ENCODE results near the gene PTPRR. TPM values are rescaled to one million over a fixed set of nuclear protein-coding genes. Genes with fewer than 3 reads are reported as not detected.

Gene PTPRR
- total RNA-seq, 2 experiments from 2014 or later: not detected

- H3K27ac Mint-ChIP-seq: no peak overlapping the region
- DNase-seq: no peak
- H3K9me3 Mint-ChIP-seq (ENCODE audit: low read depth): peaks cover 2% of the 10 kb centered on the region
- no peaks in the 10 kb centered on the region for H3K36me3 Mint-ChIP-seq
- H3K4me1 Mint-ChIP-seq: no peaks in the 10 kb centered on the region
- no peaks in the 10 kb centered on the region for H3K27me3 Mint-ChIP-seq
- CTCF ChIA-PET: no interaction called here
- no peak for ATAC-seq
- no peak overlapping the region for H3K4me3 Mint-ChIP-seq
Observed at GRCh38 chr12:70843363-70843762, 77.2 kb downstream of the PTPRR start.

- CTCF ChIA-PET: no interaction called here
- no peak overlapping the region for H3K27ac Mint-ChIP-seq
- no peaks in the 10 kb centered on the region for H3K4me1 Mint-ChIP-seq
Observed at GRCh38 chr12:70842942-70843341, 77.6 kb downstream of the PTPRR start.

GRCh38 chr12:70842136-70842535, 78.4 kb downstream of the PTPRR start:
- ATAC-seq: no peak
- H3K27me3 Mint-ChIP-seq: no peaks in the 10 kb centered on the region
- H3K4me3 Mint-ChIP-seq: no peak overlapping the region
- no peak overlapping the region for H3K27ac Mint-ChIP-seq
- no peak for DNase-seq
- peaks cover 2% of the 10 kb centered on the region for H3K9me3 Mint-ChIP-seq (ENCODE audit: low read depth)
- CTCF ChIA-PET: no interaction called here
- H3K36me3 Mint-ChIP-seq: no peaks in the 10 kb centered on the region
- H3K4me1 Mint-ChIP-seq: no peaks in the 10 kb centered on the region

More at GRCh38 chr12:70842942-70843341, 77.6 kb downstream of the PTPRR start:
- Mint-ChIP-seq H3K9me3 (ENCODE audit: low read depth) (peaks cover 2% of the 10 kb centered on the region), H3K36me3 (no peaks in the 10 kb centered on the region), H3K27me3 (no peaks in the 10 kb centered on the region), H3K4me3 (no peak overlapping the region)
- DNase-seq: no peak
- no peak for ATAC-seq

GRCh38 chr12:70840656-70841350, 79.7 kb downstream of the PTPRR start:
- no peak overlapping the region for H3K4me3 Mint-ChIP-seq
- no peak overlapping the region for H3K27ac Mint-ChIP-seq
- no peaks in the 10 kb centered on the region for H3K4me1 Mint-ChIP-seq
- DNase-seq (no peak), ATAC-seq (no peak)
- CTCF ChIA-PET: no interaction called here
- H3K9me3 Mint-ChIP-seq (ENCODE audit: low read depth): peaks cover 2% of the 10 kb centered on the region
- H3K36me3 Mint-ChIP-seq: no peaks in the 10 kb centered on the region
- no peaks in the 10 kb centered on the region for H3K27me3 Mint-ChIP-seq

- CTCF ChIA-PET: no interaction called here
- Mint-ChIP-seq H3K9me3 (ENCODE audit: low read depth) (peaks cover 2% of the 10 kb centered on the region), H3K4me3 (no peak overlapping the region), H3K4me1 (no peaks in the 10 kb centered on the region), H3K36me3 (no peaks in the 10 kb centered on the region), H3K27ac (no peak overlapping the region), H3K27me3 (no peaks in the 10 kb centered on the region)
- no peak for DNase-seq
- no peak for ATAC-seq
Observed at GRCh38 chr12:70839544-70839943, 81.0 kb downstream of the PTPRR start.

- no peaks in the 10 kb centered on the region for H3K27me3 Mint-ChIP-seq
- no peak overlapping the region for H3K4me3 Mint-ChIP-seq
- H3K9me3 Mint-ChIP-seq (ENCODE audit: low read depth): peaks cover 2% of the 10 kb centered on the region
- no peaks in the 10 kb centered on the region for H3K4me1 Mint-ChIP-seq
- DNase-seq (no peak), ATAC-seq (no peak)
- H3K27ac Mint-ChIP-seq: no peak overlapping the region
- CTCF ChIA-PET: no interaction called here
- no peaks in the 10 kb centered on the region for H3K36me3 Mint-ChIP-seq
Observed at GRCh38 chr12:70838127-70838526, 82.4 kb downstream of the PTPRR start.

- ATAC-seq (no peak), DNase-seq (no peak)
- Mint-ChIP-seq H3K4me3 (no peak overlapping the region), H3K27ac (no peak overlapping the region), H3K9me3 (ENCODE audit: low read depth) (no peaks in the 10 kb centered on the region), H3K36me3 (no peaks in the 10 kb centered on the region), H3K27me3 (no peaks in the 10 kb centered on the region), H3K4me1 (no peaks in the 10 kb centered on the region)
- CTCF ChIA-PET: no interaction called here
Observed at GRCh38 chr12:70837026-70837425, 83.5 kb downstream of the PTPRR start.

- no peaks in the 10 kb centered on the region for H3K9me3 Mint-ChIP-seq (ENCODE audit: low read depth)
- H3K4me1 Mint-ChIP-seq: no peaks in the 10 kb centered on the region
- H3K27me3 Mint-ChIP-seq: no peaks in the 10 kb centered on the region
- no peak for DNase-seq
- H3K36me3 Mint-ChIP-seq: no peaks in the 10 kb centered on the region
- CTCF ChIA-PET: no interaction called here
- H3K27ac Mint-ChIP-seq: no peak overlapping the region
- no peak overlapping the region for H3K4me3 Mint-ChIP-seq
- ATAC-seq: no peak
Observed at GRCh38 chr12:70835948-70836347, 84.6 kb downstream of the PTPRR start.

- Mint-ChIP-seq H3K27me3 (no peaks in the 10 kb centered on the region), H3K36me3 (no peaks in the 10 kb centered on the region), H3K9me3 (ENCODE audit: low read depth) (no peaks in the 10 kb centered on the region), H3K4me1 (no peaks in the 10 kb centered on the region), H3K27ac (no peak overlapping the region), H3K4me3 (no peak overlapping the region)
- ATAC-seq (no peak), DNase-seq (no peak)
- CTCF ChIA-PET: no interaction called here
Observed at GRCh38 chr12:70831543-70831942, 89.0 kb downstream of the PTPRR start.

GRCh38 chr12:70830221-70831061, 90.1 kb downstream of the PTPRR start:
- Mint-ChIP-seq H3K4me3 (no peak overlapping the region), H3K27ac (no peak overlapping the region), H3K27me3 (no peaks in the 10 kb centered on the region), H3K9me3 (ENCODE audit: low read depth) (no peaks in the 10 kb centered on the region), H3K36me3 (no peaks in the 10 kb centered on the region), H3K4me1 (no peaks in the 10 kb centered on the region)
- CTCF ChIA-PET: no interaction called here
- ATAC-seq: no peak
- DNase-seq: no peak

- H3K27ac Mint-ChIP-seq: no peak overlapping the region
- H3K36me3 Mint-ChIP-seq: no peaks in the 10 kb centered on the region
- CTCF ChIA-PET: no interaction called here
- ATAC-seq (no peak), DNase-seq (no peak)
- no peaks in the 10 kb centered on the region for H3K27me3 Mint-ChIP-seq
- no peaks in the 10 kb centered on the region for H3K4me1 Mint-ChIP-seq
- H3K4me3 Mint-ChIP-seq: no peak overlapping the region
- no peaks in the 10 kb centered on the region for H3K9me3 Mint-ChIP-seq (ENCODE audit: low read depth)
Observed at GRCh38 chr12:70829070-70829469, 91.5 kb downstream of the PTPRR start.

GRCh38 chr12:70828351-70828750, 92.2 kb downstream of the PTPRR start:
- Mint-ChIP-seq H3K27me3 (no peaks in the 10 kb centered on the region), H3K4me1 (no peaks in the 10 kb centered on the region), H3K27ac (no peak overlapping the region), H3K4me3 (no peak overlapping the region), H3K36me3 (no peaks in the 10 kb centered on the region), H3K9me3 (ENCODE audit: low read depth) (no peaks in the 10 kb centered on the region)
- CTCF ChIA-PET: no interaction called here
- DNase-seq (no peak), ATAC-seq (no peak)

- H3K27me3 Mint-ChIP-seq: no peaks in the 10 kb centered on the region
- no peak overlapping the region for H3K27ac Mint-ChIP-seq
- H3K4me3 Mint-ChIP-seq: no peak overlapping the region
- CTCF ChIA-PET: no interaction called here
- H3K36me3 Mint-ChIP-seq: no peaks in the 10 kb centered on the region
- DNase-seq (no peak), ATAC-seq (no peak)
- H3K4me1 Mint-ChIP-seq: no peaks in the 10 kb centered on the region
- no peaks in the 10 kb centered on the region for H3K9me3 Mint-ChIP-seq (ENCODE audit: low read depth)
Observed at GRCh38 chr12:70826156-70826555, 94.4 kb downstream of the PTPRR start.

- H3K36me3 Mint-ChIP-seq: no peaks in the 10 kb centered on the region
- H3K27me3 Mint-ChIP-seq: no peaks in the 10 kb centered on the region
- peaks cover 3% of the 10 kb centered on the region for H3K9me3 Mint-ChIP-seq (ENCODE audit: low read depth)
- H3K4me3 Mint-ChIP-seq: no peak overlapping the region
- CTCF ChIA-PET: no interaction called here
- no peak for ATAC-seq
- DNase-seq: no peak
- H3K4me1 Mint-ChIP-seq: no peaks in the 10 kb centered on the region
- no peak overlapping the region for H3K27ac Mint-ChIP-seq
Observed at GRCh38 chr12:70824511-70824910, 96.0 kb downstream of the PTPRR start.

Measured in activated CD8-positive, alpha-beta memory T cell treated with anti-CD3 and anti-CD28 coated beads, Interleukin-2, amount 10 ng/mL, durations not matched to agents 7 days and 5 days (primary cell).